MM.1S (cell line): Measurements from ENCODE around the gene BAG3.

Experiments used
- DNase-seq: peaks from one replicate; pipeline ENCODE4 v3.0.0-alpha.2; 2015
- H2AFZ ChIP-seq: fragments of 300-600 bp; sonication (generic); 2 replicates; pipeline ENCODE4 v1.6.0; 2016; ENCODE audit warnings: antibody characterized with exemption, low read length
- H3F3A ChIP-seq: fragments of 300-600 bp; sonication (generic); 2 replicates; pipeline ENCODE4 v1.6.1; 2016; ENCODE audit warnings: mild to moderate bottlenecking, antibody characterized with exemption, low read length, moderate library complexity, mixed read lengths; ENCODE audit not compliant: insufficient read depth
- H3K27ac ChIP-seq: fragments of 300-600 bp; sonication (generic); 2 replicates; pipeline ENCODE4 v1.5.1; 2016; ENCODE audit warnings: mild to moderate bottlenecking, low read length
- H3K27me3 ChIP-seq: fragments of 300-600 bp; sonication (generic); replicated peaks from 2 replicates; pipeline ENCODE4 v1.6.0; 2016; ENCODE audit warnings: low read length; ENCODE audit not compliant: insufficient read depth
- H3K36me3 ChIP-seq: fragments of 300-600 bp; sonication (generic); replicated peaks from 2 replicates; pipeline ENCODE4 v1.6.1; 2016; ENCODE audit warnings: mild to moderate bottlenecking, low read length, mixed read lengths; ENCODE audit not compliant: insufficient read depth
- H3K4me1 ChIP-seq: fragments of 300-600 bp; sonication (generic); 2 replicates; pipeline ENCODE4 v1.6.1; 2016; ENCODE audit warnings: low read length, mixed read lengths
- H3K4me2 ChIP-seq: fragments of 300-600 bp; sonication (generic); 2 replicates; pipeline ENCODE4 v1.6.0; 2016; ENCODE audit warnings: low read depth, low read length
- H3K4me3 ChIP-seq: fragments of 300-600 bp; sonication (generic); 2 replicates; pipeline ENCODE4 v1.5.1; 2016; ENCODE audit warnings: low read length, mixed read lengths
- H3K79me2 ChIP-seq: fragments of 300-600 bp; sonication (generic); 2 replicates; pipeline ENCODE4 v1.6.1; 2016; ENCODE audit warnings: mixed run types, low read length, mixed read lengths
- H3K9ac ChIP-seq: fragments of 300-600 bp; sonication (generic); 2 replicates; pipeline ENCODE4 v1.6.1; 2016; ENCODE audit warnings: low read length, mixed read lengths
- H3K9me2 ChIP-seq: fragments of 300-600 bp; sonication (generic); replicated peaks from 2 replicates; pipeline ENCODE4 v1.6.1; 2016; ENCODE audit warnings: mild to moderate bottlenecking, low read length, mixed read lengths; ENCODE audit not compliant: insufficient read depth
- H3K9me3 ChIP-seq: fragments of 300-600 bp; sonication (generic); replicated peaks from 2 replicates; pipeline ENCODE4 v1.6.1; 2016; ENCODE audit warnings: mild to moderate bottlenecking, low read length, mixed read lengths; ENCODE audit not compliant: insufficient read depth
- H4K20me1 ChIP-seq: fragments of 300-600 bp; sonication (generic); 2 replicates; pipeline ENCODE4 v1.6.1; 2016; ENCODE audit warnings: mild to moderate bottlenecking, low read length, moderate library complexity, mixed read lengths; ENCODE audit not compliant: insufficient read depth
- EZH2 ChIP-seq: fragments of 300-600 bp; sonication (generic); optimal IDR thresholded peaks from 2 replicates; pipeline ENCODE3; 2017; ENCODE audit warnings: low read depth, mild to moderate bottlenecking, antibody characterized with exemption, low read length, mixed read lengths
- EZH2phosphoT487 ChIP-seq: fragments of 300-600 bp; sonication (generic); IDR thresholded peaks from 2 replicates; pipeline ENCODE4 v1.6.1; 2018; ENCODE audit warnings: antibody characterized with exemption, low read length
- TF ChIP-seq, protein P1 (sequence below): fragments of 300-600 bp; sonication (generic); IDR thresholded peaks from 2 replicates; pipeline ENCODE4 v1.5.1; 2016; ENCODE audit warnings: antibody characterized with exemption, low read length, mixed read lengths

Gene BAG3

DNA sequence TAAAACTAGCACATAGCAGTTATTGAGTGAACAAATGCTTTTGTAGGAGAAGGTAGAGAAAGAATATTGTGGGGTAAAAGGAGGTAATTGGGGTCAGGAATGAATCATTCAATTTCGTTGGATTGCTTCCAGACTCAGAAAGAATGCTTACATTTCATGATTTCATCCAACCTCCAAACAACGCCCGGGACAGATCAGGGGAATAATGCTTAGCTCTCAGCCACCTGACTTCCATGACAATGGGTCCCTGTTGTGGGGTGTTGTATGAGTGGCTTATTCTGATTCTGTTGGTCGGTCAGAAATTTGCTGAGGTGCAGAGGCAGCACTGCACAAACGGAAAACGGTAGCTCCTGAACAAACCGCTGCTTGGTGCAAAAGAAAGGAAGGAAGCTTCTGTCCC lies 50.7 kb downstream of the BAG3 start:
- TF ChIP-seq, protein P1, sequence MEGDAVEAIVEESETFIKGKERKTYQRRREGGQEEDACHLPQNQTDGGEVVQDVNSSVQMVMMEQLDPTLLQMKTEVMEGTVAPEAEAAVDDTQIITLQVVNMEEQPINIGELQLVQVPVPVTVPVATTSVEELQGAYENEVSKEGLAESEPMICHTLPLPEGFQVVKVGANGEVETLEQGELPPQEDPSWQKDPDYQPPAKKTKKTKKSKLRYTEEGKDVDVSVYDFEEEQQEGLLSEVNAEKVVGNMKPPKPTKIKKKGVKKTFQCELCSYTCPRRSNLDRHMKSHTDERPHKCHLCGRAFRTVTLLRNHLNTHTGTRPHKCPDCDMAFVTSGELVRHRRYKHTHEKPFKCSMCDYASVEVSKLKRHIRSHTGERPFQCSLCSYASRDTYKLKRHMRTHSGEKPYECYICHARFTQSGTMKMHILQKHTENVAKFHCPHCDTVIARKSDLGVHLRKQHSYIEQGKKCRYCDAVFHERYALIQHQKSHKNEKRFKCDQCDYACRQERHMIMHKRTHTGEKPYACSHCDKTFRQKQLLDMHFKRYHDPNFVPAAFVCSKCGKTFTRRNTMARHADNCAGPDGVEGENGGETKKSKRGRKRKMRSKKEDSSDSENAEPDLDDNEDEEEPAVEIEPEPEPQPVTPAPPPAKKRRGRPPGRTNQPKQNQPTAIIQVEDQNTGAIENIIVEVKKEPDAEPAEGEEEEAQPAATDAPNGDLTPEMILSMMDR, result no peak
- TF ChIP-seq EZH2phosphoT487 (no peak), EZH2 (no peak)

GRCh38 chr10:119702583-119702982 lies 51.4 kb downstream of the BAG3 start:
- Histone ChIP-seq H3K36me3 (no peaks in the 10 kb centered on the region), H3K4me3 (no peak overlapping the region), H3K9ac (no peak overlapping the region), H3F3A (peaks cover 23% of the 10 kb centered on the region), H3K27me3 (no peaks in the 10 kb centered on the region; the same call in 1 of the 2 replicates), H3K27ac (no peak overlapping the region), H4K20me1 (no peaks in the 10 kb centered on the region), H2AFZ (no peak overlapping the region), H3K4me1 (peaks cover 33% of the 10 kb centered on the region), H3K4me2 (no peak overlapping the region), H3K9me3 (no peaks in the 10 kb centered on the region), H3K79me2 (no peaks in the 10 kb centered on the region), H3K9me2 (no peaks in the 10 kb centered on the region)
- TF ChIP-seq, protein P1, result no peak
- DNase-seq, result no peak

More for the DNA sequence above, 50.7 kb downstream of the BAG3 start:
- Histone ChIP-seq H2AFZ (no peak overlapping the region), H3K36me3 (no peaks in the 10 kb centered on the region), H3K27ac (no peak overlapping the region), H3F3A (peaks cover 23% of the 10 kb centered on the region), H3K9me2 (no peaks in the 10 kb centered on the region), H3K9me3 (no peaks in the 10 kb centered on the region), H3K4me2 (no peak overlapping the region), H3K4me1 (peaks cover 33% of the 10 kb centered on the region), H3K9ac (no peak overlapping the region), H3K79me2 (no peaks in the 10 kb centered on the region), H3K4me3 (no peak overlapping the region), H4K20me1 (no peaks in the 10 kb centered on the region), H3K27me3 (no peaks in the 10 kb centered on the region; the same call in 1 of the 2 replicates)
- DNase-seq, result no peak

- Histone ChIP-seq H3K9ac (no peak overlapping the region), H3K4me2 (peak overlapping the region; percentile 60), H3F3A (peaks cover 23% of the 10 kb centered on the region), H4K20me1 (no peaks in the 10 kb centered on the region), H3K9me2 (no peaks in the 10 kb centered on the region), H3K36me3 (no peaks in the 10 kb centered on the region), H3K4me1 (peaks cover 33% of the 10 kb centered on the region), H2AFZ (no peak overlapping the region), H3K27me3 (no peaks in the 10 kb centered on the region; the same call in 1 of the 2 replicates), H3K4me3 (no peak overlapping the region), H3K27ac (peak overlapping the region; percentile 65; the same call in 1 of the 2 replicates), H3K9me3 (no peaks in the 10 kb centered on the region), H3K79me2 (no peaks in the 10 kb centered on the region)
- TF ChIP-seq EZH2phosphoT487 (no peak), EZH2 (no peak)
- TF ChIP-seq, protein P1, result no peak
- DNase-seq, result no peak
Observed at GRCh38 chr10:119703903-119704508, 52.8 kb downstream of the BAG3 start.
